ENCODE results near the gene EGFLAM.

EGFLAM gene

GRCh38 chr5:38289457-38289856, 31.1 kb downstream of the EGFLAM start:
- H3K27ac ChIP-seq (ENCODE audit: low read depth, low read length, poor library complexity, severe bottlenecking): no peak overlapping the region
- TF ChIP-seq CTCF (IDR thresholded peaks at IDR 0.05; ENCODE audit: low read length) (no peak), EZH2 (IDR thresholded peaks at IDR 0.05; ENCODE audit: borderline replicate concordance, low read length) (no peak)
- no peaks in the 10 kb centered on the region for H3K79me2 ChIP-seq (ENCODE audit: insufficient read depth, low read length)
- no peaks in the 10 kb centered on the region for H3K27me3 ChIP-seq (ENCODE audit: insufficient read depth, low read length)
- H3K36me3 ChIP-seq (ENCODE audit: insufficient read depth, low read length): no peaks in the 10 kb centered on the region
- H3K9me3 ChIP-seq (ENCODE audit: low read length): no peaks in the 10 kb centered on the region
- no peak overlapping the region for H2AFZ ChIP-seq (ENCODE audit: low read length)
- no peaks in the 10 kb centered on the region for H4K20me1 ChIP-seq (ENCODE audit: insufficient read depth, low read length)
- no peak overlapping the region for H3K9ac ChIP-seq (ENCODE audit: low read length)
- H3F3A ChIP-seq (ENCODE audit: insufficient read depth, low read length): no peaks in the 10 kb centered on the region
- no peak overlapping the region for H3K4me3 ChIP-seq (ENCODE audit: low read depth, low read length, poor library complexity, severe bottlenecking)
- no peaks in the 10 kb centered on the region for H3K4me1 ChIP-seq (ENCODE audit: insufficient read depth, low read length, severe bottlenecking)
- H3K9me2 ChIP-seq (ENCODE audit: low read depth, low read length): no peaks in the 10 kb centered on the region
- H3K4me2 ChIP-seq (ENCODE audit: low read length): no peak overlapping the region

- H3F3A ChIP-seq (ENCODE audit: insufficient read depth, low read length): no peaks in the 10 kb centered on the region
- no peak overlapping the region for H2AFZ ChIP-seq (ENCODE audit: low read length)
- no peaks in the 10 kb centered on the region for H3K9me2 ChIP-seq (ENCODE audit: low read depth, low read length)
- no peak overlapping the region for H3K4me3 ChIP-seq (ENCODE audit: low read depth, low read length, poor library complexity, severe bottlenecking)
- no peaks in the 10 kb centered on the region for H3K79me2 ChIP-seq (ENCODE audit: insufficient read depth, low read length)
- no peaks in the 10 kb centered on the region for H3K36me3 ChIP-seq (ENCODE audit: insufficient read depth, low read length)
- TF ChIP-seq CTCF (IDR thresholded peaks at IDR 0.05; ENCODE audit: low read length) (no peak), EZH2 (IDR thresholded peaks at IDR 0.05; ENCODE audit: borderline replicate concordance, low read length) (no peak)
- H3K4me1 ChIP-seq (ENCODE audit: insufficient read depth, low read length, severe bottlenecking): no peaks in the 10 kb centered on the region
- no peak overlapping the region for H3K4me2 ChIP-seq (ENCODE audit: low read length)
- no peaks in the 10 kb centered on the region for H3K27me3 ChIP-seq (ENCODE audit: insufficient read depth, low read length)
- no peaks in the 10 kb centered on the region for H3K9me3 ChIP-seq (ENCODE audit: low read length)
- H3K27ac ChIP-seq (ENCODE audit: low read depth, low read length, poor library complexity, severe bottlenecking): no peak overlapping the region
- H3K9ac ChIP-seq (ENCODE audit: low read length): no peak overlapping the region
- H4K20me1 ChIP-seq (ENCODE audit: insufficient read depth, low read length): no peaks in the 10 kb centered on the region
Measured at GRCh38 chr5:38290028-38290653, 31.8 kb downstream of the EGFLAM start.

GRCh38 chr5:38291355-38291754, 33.0 kb downstream of the EGFLAM start:
- Histone ChIP-seq H3K4me1 (ENCODE audit: insufficient read depth, low read length, severe bottlenecking) (no peaks in the 10 kb centered on the region), H3K27me3 (ENCODE audit: insufficient read depth, low read length) (no peaks in the 10 kb centered on the region), H3K27ac (ENCODE audit: low read depth, low read length, poor library complexity, severe bottlenecking) (no peak overlapping the region)

More at GRCh38 chr5:38291355-38291754, 33.0 kb downstream of the EGFLAM start:
- TF ChIP-seq CTCF (IDR thresholded peaks at IDR 0.05; ENCODE audit: low read length) (no peak), EZH2 (IDR thresholded peaks at IDR 0.05; ENCODE audit: borderline replicate concordance, low read length) (no peak)
- H4K20me1 ChIP-seq (ENCODE audit: insufficient read depth, low read length): no peaks in the 10 kb centered on the region
- no peaks in the 10 kb centered on the region for H3K9me2 ChIP-seq (ENCODE audit: low read depth, low read length)
- H2AFZ ChIP-seq (ENCODE audit: low read length): no peak overlapping the region
- H3K36me3 ChIP-seq (ENCODE audit: insufficient read depth, low read length): no peaks in the 10 kb centered on the region
- no peak overlapping the region for H3K4me2 ChIP-seq (ENCODE audit: low read length)
- H3K4me3 ChIP-seq (ENCODE audit: low read depth, low read length, poor library complexity, severe bottlenecking): no peak overlapping the region
- no peaks in the 10 kb centered on the region for H3K9me3 ChIP-seq (ENCODE audit: low read length)
- no peaks in the 10 kb centered on the region for H3F3A ChIP-seq (ENCODE audit: insufficient read depth, low read length)
- H3K9ac ChIP-seq (ENCODE audit: low read length): no peak overlapping the region
- H3K79me2 ChIP-seq (ENCODE audit: insufficient read depth, low read length): no peaks in the 10 kb centered on the region

Data from OCI-LY1 (cell line).